ENCODE measurements around the gene TBL3.

GRCh38 chr16:1938910-1939309 lies 32.9 kb upstream of the TBL3 start:
- TF ChIP-seq ATF2 (tag by site-specific recombination; IDR thresholded peaks at IDR 0.05; ENCODE audit: low read depth) (no peak), CTCF (tag by site-specific recombination; IDR thresholded peaks at IDR 0.05) (no peak), ZNF221 (tag by site-specific recombination; IDR thresholded peaks at IDR 0.05; ENCODE audit: borderline replicate concordance) (no peak), ZNF114 (tag by site-specific recombination; IDR thresholded peaks at IDR 0.05) (no peak), GLI2 (tag by site-specific recombination; IDR thresholded peaks at IDR 0.05; ENCODE audit: borderline replicate concordance, low read depth) (no peak)

Measured in HEK293 (cell line).